HG02642 (cell line): ENCODE measurements around the gene LNPK.
"Not testable (repeated sequence)": the region's sequence is repeated elsewhere in the genome, so short reads cannot be mapped to it uniquely, and the experiment has no call there.

Experiments
- ATAC-seq: cut with Tn5 transposase; IDR thresholded peaks from one replicate; pipeline ENCODE4 v1.9.1; 2021; ENCODE audit warnings: mild to moderate bottlenecking; ENCODE audit not compliant: unreplicated experiment, poor library complexity

The LNPK gene

DNA sequence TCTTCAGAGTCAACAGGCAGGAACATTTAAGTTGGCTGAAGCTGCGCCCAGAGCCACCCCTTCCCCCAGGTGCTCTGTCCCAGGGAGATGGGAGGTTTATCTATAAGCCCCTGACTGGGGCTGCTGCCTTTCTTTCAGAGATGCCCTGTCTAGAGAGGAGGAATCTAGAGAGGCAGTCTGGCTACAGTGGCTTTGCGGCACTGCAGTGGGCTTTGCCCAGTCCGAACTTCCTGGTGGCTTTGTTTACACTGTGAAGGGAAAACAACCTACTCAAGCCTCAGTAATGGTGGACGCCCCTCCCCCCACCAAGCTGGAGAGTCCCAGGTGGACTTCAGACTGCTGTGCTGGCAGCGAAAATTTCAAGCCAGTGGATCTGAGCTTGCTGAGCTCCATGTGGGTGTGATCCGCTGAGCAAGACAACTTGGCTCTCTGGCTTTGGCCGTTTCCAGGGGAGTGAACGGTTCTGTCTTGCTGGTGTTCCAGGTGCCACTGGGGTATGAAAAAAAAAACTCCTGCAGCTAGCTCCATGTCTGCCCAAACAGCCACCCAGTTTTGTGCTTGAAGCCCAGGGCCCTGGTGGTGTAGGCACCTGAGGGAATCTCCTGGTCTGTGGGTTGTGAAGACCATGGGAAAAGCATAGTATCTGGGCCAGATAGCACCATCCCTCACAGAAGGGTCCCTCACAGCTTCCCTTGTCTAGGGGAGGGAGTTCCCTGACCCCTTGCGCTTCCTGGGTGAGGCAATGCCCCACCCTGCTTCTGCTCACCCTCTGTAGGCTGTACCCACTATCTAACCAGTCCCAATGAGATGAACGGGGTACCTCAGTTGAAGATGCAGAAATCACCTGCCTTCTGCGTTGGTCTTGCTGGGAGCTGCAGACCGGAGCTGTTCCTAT lies 88.0 kb downstream of the LNPK start:
- not testable (repeated sequence) for ATAC-seq

DNA sequence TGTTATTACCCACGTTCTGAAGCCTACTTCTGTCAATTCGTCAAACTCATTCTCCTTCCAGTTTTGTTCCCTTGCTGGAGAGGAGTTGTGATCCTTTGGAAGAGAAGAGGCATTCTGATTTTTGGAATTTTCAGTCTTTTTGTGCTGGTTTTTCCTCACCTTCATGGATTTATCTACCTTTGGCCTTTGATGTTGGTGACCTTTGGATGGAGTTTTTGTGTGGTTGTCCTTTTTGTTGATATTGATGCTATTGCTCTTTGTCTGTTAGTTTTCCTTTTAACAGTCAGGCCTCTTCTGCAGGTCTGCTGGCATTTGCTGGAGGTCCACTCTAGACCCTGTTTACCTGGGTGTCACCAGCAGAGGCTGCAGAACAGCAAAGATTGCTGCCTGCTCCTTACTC lies 88.8 kb downstream of the LNPK start:
- not testable (repeated sequence) for ATAC-seq

DNA sequence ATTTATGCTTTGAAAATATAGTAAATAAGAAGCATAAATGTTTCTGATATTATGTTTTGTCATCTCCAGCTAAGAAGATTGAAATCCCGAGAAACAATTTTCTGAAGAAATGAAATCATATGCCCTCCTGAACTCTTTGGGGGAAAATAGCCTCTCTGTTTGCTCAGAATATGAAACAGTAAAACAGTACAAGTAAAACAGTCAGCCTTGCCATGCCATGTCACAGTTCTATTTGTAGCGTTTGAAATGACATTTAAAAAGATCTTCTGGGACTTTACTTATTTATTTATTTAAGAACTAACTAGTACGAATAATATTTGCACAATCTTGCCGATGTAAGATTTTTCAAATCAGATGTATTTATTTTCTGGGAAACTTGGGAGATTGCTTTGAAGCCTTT lies 98.0 kb downstream of the LNPK start:
- ATAC-seq = no peak

DNA sequence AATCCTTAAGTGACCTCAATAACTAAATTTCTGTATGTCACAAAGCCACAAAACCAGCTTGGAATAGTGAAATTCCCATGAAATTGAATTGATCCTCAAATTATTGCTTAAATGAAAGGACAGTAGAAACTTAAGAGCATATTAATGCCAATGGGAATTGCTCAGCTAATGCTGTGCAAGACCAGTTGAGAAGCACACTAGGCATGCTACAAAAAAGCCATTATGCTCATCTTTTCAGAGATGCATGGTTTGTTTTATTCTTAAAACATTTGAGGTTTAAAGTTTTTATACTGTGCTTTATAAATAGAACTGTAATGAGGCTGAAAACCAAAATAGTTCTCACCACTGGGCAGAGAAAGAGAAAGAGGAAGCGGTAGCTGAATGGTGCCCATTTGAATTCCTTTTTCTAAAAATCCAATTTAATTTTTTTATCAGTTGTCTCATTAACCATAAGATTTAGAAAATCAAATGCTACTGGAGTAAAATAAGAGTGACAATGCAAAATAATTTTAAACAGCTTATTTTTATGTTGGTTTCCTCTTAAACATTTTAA lies 98.6 kb downstream of the LNPK start:
- no peak for ATAC-seq

DNA sequence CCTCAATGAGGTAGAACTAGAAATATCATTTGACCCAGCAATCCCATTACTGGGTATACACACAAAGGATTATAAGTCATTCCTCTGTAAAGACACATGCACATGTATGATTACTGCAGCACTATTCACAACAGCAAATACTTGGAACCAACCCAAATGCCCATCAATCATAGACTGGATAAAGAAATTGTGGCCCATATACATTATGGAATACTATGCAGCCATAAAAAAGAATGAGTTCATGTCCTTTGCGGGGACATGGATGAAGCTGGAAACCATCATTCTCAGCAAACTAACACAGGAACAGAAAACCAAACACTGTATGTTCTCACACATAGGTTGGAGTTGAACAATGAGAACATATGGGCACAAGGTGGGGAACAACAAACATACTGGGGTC lies 106.1 kb downstream of the LNPK start:
- ATAC-seq = not testable (repeated sequence)

DNA sequence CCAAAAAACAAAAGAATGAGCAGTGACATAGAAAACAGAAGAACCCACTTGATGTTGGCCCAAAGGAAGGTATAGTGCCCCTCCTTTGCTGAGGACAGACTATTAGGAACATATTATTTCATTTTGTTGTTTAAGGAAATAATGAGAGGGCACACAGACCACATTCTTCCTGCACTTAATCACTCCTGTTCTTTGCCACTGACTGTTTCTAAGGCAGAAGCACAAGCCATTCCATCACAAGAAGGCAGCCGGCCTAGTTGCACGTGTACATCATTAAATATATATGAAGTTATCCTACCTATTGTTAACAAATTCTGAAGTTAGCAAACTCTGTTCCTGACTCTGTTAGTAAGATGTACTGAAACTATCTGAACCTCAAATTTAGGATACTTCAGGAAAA lies 110.0 kb downstream of the LNPK start:
- no peak for ATAC-seq

DNA sequence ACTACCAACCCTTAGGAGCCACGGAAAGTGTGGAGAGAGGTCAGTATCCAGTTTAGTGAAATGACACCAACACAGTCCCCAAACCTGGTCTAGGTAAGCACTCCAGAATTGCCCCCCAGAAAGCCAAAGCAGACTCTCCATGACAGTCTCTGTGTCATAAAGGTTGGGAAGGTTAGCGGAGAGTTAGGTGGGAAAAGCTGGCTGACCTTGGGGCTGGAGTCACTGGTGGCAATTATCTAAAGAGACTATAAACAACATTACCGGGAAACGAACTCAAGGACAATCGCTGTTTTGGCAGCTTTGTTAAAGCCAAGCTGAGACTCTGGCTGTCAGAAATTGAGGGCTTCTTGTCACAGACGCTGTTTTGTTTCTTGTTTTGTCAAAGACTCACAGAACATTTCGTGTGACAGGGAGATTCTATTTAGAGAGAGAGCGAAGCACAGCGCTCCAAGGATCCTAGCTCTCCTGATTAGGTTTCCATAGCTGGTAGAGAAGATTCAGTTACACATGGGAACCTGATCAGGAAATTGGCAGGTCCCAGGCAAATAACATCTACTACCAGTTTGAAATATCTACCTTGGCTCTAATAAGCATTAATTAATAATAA lies 111.3 kb downstream of the LNPK start:
- no peak for ATAC-seq

DNA sequence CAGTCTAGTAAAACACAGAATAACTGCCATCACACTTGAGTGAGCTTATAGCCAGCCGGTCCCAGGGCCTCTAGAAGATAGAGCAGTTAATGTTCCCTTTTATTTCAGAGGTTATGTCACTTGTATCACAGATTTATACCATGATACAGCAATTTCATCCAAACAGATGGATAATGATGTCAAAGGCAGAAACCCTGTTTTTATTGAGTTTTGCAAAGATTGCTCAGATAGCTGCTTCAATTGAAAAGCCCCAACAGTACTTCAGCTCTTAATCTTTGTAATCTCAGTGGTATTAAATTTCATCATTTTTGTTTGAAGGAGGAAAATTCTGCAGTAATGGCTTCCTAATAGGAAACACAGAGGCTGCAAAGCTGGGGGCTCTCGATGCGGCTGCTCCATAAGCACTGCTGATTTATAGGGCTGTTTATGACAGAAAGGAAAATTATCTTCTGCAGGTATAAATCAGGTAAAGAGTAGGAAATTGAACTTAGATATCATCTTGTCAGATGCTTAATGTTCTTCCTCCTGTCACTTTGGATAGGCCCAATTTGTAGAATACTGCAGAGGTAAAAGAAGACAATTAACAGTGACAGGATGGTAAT lies 112.3 kb downstream of the LNPK start:
- no peak for ATAC-seq

DNA sequence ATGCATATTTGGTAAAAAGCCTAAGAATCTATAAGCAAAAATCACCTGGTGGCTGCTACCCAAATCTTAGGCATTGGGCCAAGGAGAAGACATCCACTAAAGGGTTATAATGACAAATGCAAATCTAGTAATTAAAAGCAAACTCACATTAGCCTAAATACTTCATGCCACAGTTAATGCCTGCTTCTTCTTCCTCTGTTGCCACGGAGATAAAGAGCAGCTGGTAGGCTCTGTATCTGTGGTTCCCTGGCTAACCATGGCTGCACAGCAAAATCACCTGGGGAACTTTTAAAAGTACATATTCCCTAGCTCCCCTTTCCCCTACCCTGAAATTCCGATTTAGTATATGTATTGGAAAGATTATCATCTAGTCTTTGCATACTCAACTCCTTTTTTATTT lies 114.3 kb downstream of the LNPK start:
- no peak for ATAC-seq

DNA sequence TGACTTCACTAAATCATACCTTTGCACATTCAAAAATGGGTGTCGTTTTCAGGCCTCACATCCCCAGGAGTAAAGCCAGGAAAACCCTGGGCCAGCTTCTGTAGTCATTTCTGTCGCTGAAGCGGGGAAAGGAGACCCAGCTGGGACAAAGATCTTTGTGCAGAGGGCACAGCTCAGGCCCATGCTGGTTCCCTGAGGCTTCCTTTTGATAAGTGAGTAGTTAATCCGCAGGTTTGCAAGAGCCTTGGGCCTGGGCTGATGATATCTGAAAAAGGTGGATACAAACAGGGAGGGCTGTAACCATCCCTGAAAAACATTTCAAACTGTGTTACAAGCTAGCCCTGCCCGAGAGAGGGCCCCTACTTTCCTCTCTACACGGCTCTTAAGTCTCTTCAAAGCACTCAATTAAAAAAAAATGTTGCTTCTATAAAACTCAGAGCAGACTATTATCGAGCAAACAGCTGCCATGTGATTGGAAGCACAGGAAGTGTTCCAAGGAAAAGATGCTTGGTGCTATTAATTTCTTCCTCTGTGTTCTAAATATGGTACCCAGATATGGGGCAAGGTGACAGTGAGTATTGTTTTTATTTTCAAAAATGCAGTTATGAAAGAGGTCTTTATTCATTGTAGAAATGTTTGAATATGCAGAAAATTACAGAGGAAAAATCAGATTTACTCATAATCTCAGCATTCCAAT lies 117.2 kb downstream of the LNPK start:
- ATAC-seq = no peak

DNA sequence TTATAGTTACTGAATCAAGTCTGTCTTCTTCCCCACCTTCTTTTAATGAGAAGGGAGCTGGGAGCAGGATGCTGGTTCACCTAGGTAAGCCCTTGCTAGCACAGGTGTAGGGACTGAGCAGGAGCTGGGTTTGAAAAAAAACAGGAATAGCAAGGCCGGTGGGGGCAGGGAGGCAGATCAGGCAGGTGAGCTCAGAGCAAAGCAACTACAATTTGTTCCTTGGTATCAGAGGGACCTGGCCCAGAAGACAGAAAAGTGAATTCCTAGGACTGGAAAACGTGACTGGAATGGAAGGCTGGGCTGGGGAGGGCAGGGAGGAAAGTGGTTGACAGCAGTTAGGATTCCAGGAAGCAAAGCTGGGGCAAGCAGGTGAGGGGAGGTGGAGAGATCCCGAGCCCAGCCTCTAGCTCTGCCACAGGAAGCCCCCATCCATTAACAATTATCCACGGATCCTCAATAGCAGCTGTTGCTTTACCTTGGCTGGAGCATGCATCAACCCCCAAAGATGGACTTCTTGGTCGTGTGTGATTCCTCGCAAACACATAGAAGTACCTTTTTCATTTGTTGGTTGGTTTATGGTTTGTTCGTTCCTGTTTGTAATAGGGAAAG lies 118.4 kb downstream of the LNPK start:
- no peak for ATAC-seq

DNA sequence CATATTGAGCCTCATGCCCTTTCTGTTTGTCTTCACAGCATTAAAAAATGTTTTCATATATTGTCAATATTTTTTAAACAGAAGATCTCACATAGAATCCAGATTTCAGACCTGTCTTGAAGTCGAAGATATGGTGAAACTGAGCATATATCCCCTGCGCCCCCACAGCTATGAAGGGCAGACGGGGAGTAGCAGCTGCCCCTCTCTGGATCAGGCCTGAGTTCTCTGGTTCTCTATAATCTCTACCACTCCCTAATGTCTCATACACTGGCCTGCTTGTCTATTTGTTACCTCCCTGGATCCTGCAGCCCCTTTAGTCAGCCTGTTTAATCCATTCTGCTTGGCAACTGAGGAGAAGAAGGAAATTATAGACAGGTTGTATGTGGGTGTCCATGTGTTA lies 122.4 kb downstream of the LNPK start:
- no peak for ATAC-seq

DNA sequence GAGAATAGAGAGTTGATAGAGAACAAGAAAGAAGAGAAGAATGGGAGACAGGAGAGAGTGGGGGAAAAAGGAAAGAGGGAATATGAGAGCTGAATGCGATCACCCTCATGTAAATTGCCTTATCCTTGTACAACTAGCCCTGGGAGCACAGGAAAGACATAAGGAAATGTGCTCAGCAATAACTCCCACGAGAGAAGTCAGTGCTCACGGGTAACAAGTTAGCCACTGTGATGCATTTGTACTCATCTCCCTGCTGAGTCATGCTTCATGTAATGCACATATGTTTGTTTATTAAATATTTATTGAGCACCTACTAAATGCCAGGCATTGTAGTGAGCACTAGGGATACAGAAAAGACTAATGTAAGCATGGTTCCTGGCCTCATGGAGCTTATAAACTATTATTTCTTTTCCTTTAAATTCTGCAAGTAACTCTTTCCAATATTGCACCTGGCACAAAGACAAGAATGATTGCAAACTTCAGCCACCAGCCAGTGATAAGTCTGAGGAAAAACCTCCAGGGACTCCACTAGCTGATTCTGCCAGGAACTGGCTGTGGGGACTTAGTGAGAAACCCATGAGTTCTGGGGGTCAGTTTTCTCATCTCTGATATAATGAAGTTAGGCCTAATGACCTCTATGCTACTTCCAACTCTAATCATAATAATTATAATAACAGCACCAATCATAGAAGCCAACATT lies 124.1 kb downstream of the LNPK start:
- no peak for ATAC-seq

DNA sequence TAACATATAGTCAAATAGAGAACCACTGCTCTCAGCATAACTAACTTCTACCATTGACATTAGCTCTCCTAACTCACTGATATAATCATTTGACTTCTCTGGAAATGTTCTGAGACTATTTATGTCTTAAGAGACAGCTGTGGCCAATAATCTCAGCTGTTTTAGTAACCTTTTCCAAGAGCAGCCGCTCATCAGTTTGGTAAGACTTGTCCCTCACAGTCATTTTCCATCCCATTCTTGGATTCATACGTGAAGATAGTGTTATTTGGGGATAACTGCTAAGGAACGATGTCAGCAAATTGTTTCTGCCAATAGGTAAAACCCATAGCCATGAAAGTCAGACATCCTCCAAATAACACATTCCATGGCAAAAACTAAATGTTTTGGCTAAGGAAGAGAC lies 127.8 kb downstream of the LNPK start:
- no peak for ATAC-seq
